Neural cell (in vitro differentiated cells): ENCODE measurements around the gene GUCA1A. TPM values are rescaled to one million over a fixed set of nuclear protein-coding genes. Genes with fewer than 3 reads are reported as not detected.

Source experiments
- H2AFZ ChIP-seq: fragments of 200-600, 300-800 bp; sonication (generic), shearing (Covaris generic); 2 replicates; pipeline ENCODE4 v1.6.0; 2014; ENCODE audit warnings: low read depth, mild to moderate bottlenecking, antibody characterized with exemption, low read length, moderate library complexity
- H3F3A ChIP-seq: fragments of 200-600 bp; shearing (Covaris generic); 2 replicates; pipeline ENCODE4 v1.6.1; 2016; ENCODE audit warnings: mild to moderate bottlenecking, moderate library complexity, mixed read lengths, antibody characterized with exemption, low read length; ENCODE audit not compliant: insufficient read depth, poor library complexity, severe bottlenecking
- H3K27ac ChIP-seq: fragments of 200-600, 300-800 bp; sonication (generic), shearing (Covaris generic); 2 replicates; pipeline ENCODE4 v1.5.1; 2014; ENCODE audit warnings: mild to moderate bottlenecking, low read length, moderate library complexity
- H3K27me3 ChIP-seq: fragments of 300-800, 200-600 bp; sonication (generic), shearing (Covaris generic); 2 replicates; pipeline ENCODE4 v1.6.0; 2014; ENCODE audit warnings: mild to moderate bottlenecking, low read depth, low read length, moderate library complexity; ENCODE audit not compliant: insufficient read depth
- H3K36me3 ChIP-seq: fragments of 300-800, 200-600 bp; sonication (generic), shearing (Covaris generic); 2 replicates; pipeline ENCODE4 v1.5.1; 2014; ENCODE audit warnings: mild to moderate bottlenecking, antibody characterized with exemption, low read length, moderate library complexity; ENCODE audit not compliant: insufficient read depth
- H3K4me2 ChIP-seq: fragments of 300-800, 200-600 bp; sonication (generic), shearing (Covaris generic); 2 replicates; pipeline ENCODE4 v1.6.0; 2014; ENCODE audit warnings: mild to moderate bottlenecking, low read length
- H3K4me3 ChIP-seq: fragments of 300-800, 200-600 bp; sonication (generic), shearing (Covaris generic); 2 replicates; pipeline ENCODE4 v1.5.1; 2014; ENCODE audit warnings: mild to moderate bottlenecking, low read length, moderate library complexity
- H3K79me2 ChIP-seq: fragments of 200-600 bp; shearing (Covaris generic); replicated peaks from 2 replicates; pipeline ENCODE4 v1.6.0; 2014; ENCODE audit warnings: mild to moderate bottlenecking, low read length, moderate library complexity; ENCODE audit not compliant: insufficient read depth
- H3K9ac ChIP-seq: fragments of 300-800, 200-600 bp; sonication (generic), shearing (Covaris generic); 2 replicates; pipeline ENCODE4 v1.6.1; 2016; ENCODE audit warnings: mild to moderate bottlenecking, low read length, mixed read lengths
- H3K9me2 ChIP-seq: fragments of 200-600 bp; shearing (Covaris generic); 2 replicates; pipeline ENCODE4 v1.6.1; 2016; ENCODE audit warnings: mild to moderate bottlenecking, low read length, mixed read lengths; ENCODE audit not compliant: insufficient read depth
- H3K9me3 ChIP-seq: fragments of 200-600, 300-800 bp; sonication (generic), shearing (Covaris generic); 2 replicates; pipeline ENCODE4 v1.6.1; 2016; ENCODE audit warnings: mild to moderate bottlenecking, mixed run types, low read length, moderate library complexity, mixed read lengths
- H4K20me1 ChIP-seq: fragments of 200-600 bp; shearing (Covaris generic); 2 replicates; pipeline ENCODE4 v1.6.1; 2016; ENCODE audit warnings: mild to moderate bottlenecking, mixed run types; ENCODE audit not compliant: insufficient read depth
- EP300 ChIP-seq: fragments of 450-650 bp; conservative IDR thresholded peaks from 2 replicates; pipeline ENCODE4 v1.6.1; 2014; ENCODE audit warnings: antibody characterized with exemption, mild to moderate bottlenecking, moderate library complexity; ENCODE audit not compliant: poor library complexity, severe bottlenecking
- EZH2 ChIP-seq: fragments of 200-600, 300-800 bp; shearing (Covaris generic), sonication (generic); IDR thresholded peaks from 2 replicates; pipeline ENCODE4 v1.6.1; 2014; ENCODE audit warnings: antibody characterized with exemption, low read length, borderline replicate concordance, mild to moderate bottlenecking; ENCODE audit not compliant: insufficient read depth, poor library complexity, severe bottlenecking
- MXI1 ChIP-seq: fragments of 450-650 bp; conservative IDR thresholded peaks from 2 replicates; pipeline ENCODE4 v1.6.1; 2014; ENCODE audit warnings: antibody characterized with exemption, mild to moderate bottlenecking; ENCODE audit not compliant: poor library complexity, severe bottlenecking
- POLR2AphosphoS5 ChIP-seq: IDR thresholded peaks from 2 replicates; pipeline ENCODE4 v1.6.1; 2012
- RAD21 ChIP-seq: fragments of 450-650 bp; conservative IDR thresholded peaks from 2 replicates; pipeline ENCODE4 v1.6.1; 2014; ENCODE audit warnings: antibody characterized with exemption, mild to moderate bottlenecking, moderate library complexity
- REST ChIP-seq: IDR thresholded peaks from 2 replicates; pipeline ENCODE4 v1.6.1; 2012; ENCODE audit warnings: borderline replicate concordance
- SMC3 ChIP-seq: fragments of 450-650 bp; conservative IDR thresholded peaks from 2 replicates; pipeline ENCODE4 v1.6.1; 2014; ENCODE audit warnings: antibody characterized with exemption, mild to moderate bottlenecking, moderate library complexity; ENCODE audit not compliant: poor library complexity
- TAF1 ChIP-seq: IDR thresholded peaks from 2 replicates; pipeline ENCODE4 v1.6.1; 2012; ENCODE audit warnings: low read depth
- polyA plus RNA-seq: library from polyadenylated mRNA; depleted of rRNA; stranded (reverse); fragments of >200 nt; gene quantifications from 2 replicates; pipeline ENCODE4 v1.2.3, GENCODE V29; 2014
- TF ChIP-seq, protein P1 (sequence below): fragments of 450-650 bp; IDR thresholded peaks from 2 replicates; pipeline ENCODE4 v1.5.1; 2014; ENCODE audit warnings: antibody characterized with exemption, mild to moderate bottlenecking, moderate library complexity; ENCODE audit not compliant: poor library complexity, severe bottlenecking

GUCA1A gene
- polyA plus RNA-seq, 1 donor from 2014 or later = 0.78 TPM

- Histone ChIP-seq H3K79me2 (no peaks in the 10 kb centered on the region), H3K9me2 (no peaks in the 10 kb centered on the region), H3K36me3 (no peaks in the 10 kb centered on the region), H3K4me2 (no peak overlapping the region), H3K9ac (no peak overlapping the region), H3K27me3 (no peaks in the 10 kb centered on the region), H3F3A (no peaks in the 10 kb centered on the region), H4K20me1 (no peaks in the 10 kb centered on the region), H3K4me3 (no peak overlapping the region), H2AFZ (no peak overlapping the region), H3K27ac (no peak overlapping the region), H3K9me3 (no peaks in the 10 kb centered on the region)
- no peak for TF ChIP-seq TAF1
- no peak for TF ChIP-seq SMC3
- no peak for TF ChIP-seq REST
- TF ChIP-seq RAD21 = no peak
- no peak for TF ChIP-seq EZH2
- no peak for TF ChIP-seq MXI1
- TF ChIP-seq, protein P1, sequence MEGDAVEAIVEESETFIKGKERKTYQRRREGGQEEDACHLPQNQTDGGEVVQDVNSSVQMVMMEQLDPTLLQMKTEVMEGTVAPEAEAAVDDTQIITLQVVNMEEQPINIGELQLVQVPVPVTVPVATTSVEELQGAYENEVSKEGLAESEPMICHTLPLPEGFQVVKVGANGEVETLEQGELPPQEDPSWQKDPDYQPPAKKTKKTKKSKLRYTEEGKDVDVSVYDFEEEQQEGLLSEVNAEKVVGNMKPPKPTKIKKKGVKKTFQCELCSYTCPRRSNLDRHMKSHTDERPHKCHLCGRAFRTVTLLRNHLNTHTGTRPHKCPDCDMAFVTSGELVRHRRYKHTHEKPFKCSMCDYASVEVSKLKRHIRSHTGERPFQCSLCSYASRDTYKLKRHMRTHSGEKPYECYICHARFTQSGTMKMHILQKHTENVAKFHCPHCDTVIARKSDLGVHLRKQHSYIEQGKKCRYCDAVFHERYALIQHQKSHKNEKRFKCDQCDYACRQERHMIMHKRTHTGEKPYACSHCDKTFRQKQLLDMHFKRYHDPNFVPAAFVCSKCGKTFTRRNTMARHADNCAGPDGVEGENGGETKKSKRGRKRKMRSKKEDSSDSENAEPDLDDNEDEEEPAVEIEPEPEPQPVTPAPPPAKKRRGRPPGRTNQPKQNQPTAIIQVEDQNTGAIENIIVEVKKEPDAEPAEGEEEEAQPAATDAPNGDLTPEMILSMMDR = no peak
- TF ChIP-seq POLR2AphosphoS5 = no peak
- no peak for TF ChIP-seq EP300
Measured at GRCh38 chr6:42156638-42157037, 16.5 kb upstream of the GUCA1A start.

DNA sequence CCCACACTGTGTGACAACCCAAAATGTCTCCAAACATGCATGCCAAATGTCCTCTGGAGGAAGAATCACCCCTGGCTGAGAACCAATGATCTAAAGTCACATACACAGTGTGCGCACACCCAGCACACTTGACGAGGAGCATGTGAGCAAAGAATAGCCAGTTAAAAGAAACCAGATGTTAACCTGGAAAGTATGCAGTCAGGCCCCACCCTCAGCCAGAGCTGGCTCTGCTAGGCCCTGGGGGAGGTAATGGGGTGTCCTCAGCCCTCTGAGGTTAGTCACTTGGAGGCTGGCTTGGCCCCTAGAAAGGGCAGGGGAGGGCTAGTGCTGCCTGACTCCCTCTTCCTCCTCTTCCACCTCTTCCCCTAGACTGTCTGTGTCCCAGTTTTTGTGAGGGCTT, 15.2 kb upstream of the GUCA1A start:
- H3K36me3 ChIP-seq = no peaks in the 10 kb centered on the region
- H3K27ac ChIP-seq = no peak overlapping the region
- no peak overlapping the region for H3K4me3 ChIP-seq
- H3F3A ChIP-seq = no peaks in the 10 kb centered on the region
- TF ChIP-seq EP300 = no peak
- no peak for TF ChIP-seq MXI1
- TF ChIP-seq, protein P1 = no peak
- TF ChIP-seq TAF1 = no peak
- TF ChIP-seq RAD21 = no peak
- TF ChIP-seq SMC3 = no peak
- TF ChIP-seq EZH2 = no peak
- TF ChIP-seq REST = no peak
- no peak for TF ChIP-seq POLR2AphosphoS5
- no peak overlapping the region for H3K9ac ChIP-seq
- no peak overlapping the region for H2AFZ ChIP-seq
- no peaks in the 10 kb centered on the region for H3K9me2 ChIP-seq
- no peaks in the 10 kb centered on the region for H3K27me3 ChIP-seq
- no peaks in the 10 kb centered on the region for H3K79me2 ChIP-seq
- H3K4me2 ChIP-seq = no peak overlapping the region
- H3K9me3 ChIP-seq = no peaks in the 10 kb centered on the region
- H4K20me1 ChIP-seq = no peaks in the 10 kb centered on the region
